Stimulated activated CD4-positive, alpha-beta T cell treated with anti-CD3 and anti-CD28 coated beads, TNF-alpha, amount 100 ng/mL, for 4 hours (primary cell): ENCODE measurements around the gene SRSF3.
"Not testable (repeated sequence)": the region's sequence is repeated elsewhere in the genome, so short reads cannot be mapped to it uniquely, and the experiment has no call there.

Experiments used
- DNase-seq, 3 experiments: peaks; one replicate each; pipeline ENCODE4 v3.0.0-alpha.2; 2020; ENCODE audit warnings: low read depth in 3 of 3

SRSF3 gene

DNA sequence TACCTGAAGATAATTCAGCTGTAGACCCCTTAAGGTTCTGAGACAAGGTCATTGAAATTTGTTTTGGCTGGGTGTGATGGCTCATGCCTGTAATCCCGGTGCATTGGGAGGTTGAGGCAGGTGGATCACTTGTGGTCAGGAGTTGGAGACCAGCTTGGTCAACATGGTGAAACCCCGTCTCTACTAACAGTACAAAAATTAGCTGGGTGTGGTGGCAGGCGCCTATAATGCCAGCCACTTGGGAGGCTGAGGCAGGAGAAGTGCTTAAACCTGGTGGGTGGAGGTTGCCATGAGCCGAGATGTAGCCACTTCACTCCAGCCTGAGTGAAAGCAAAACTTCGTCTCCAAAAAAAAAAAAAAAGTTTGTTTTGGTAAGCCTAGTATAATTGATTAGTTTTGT, 11.0 kb downstream of the SRSF3 start:
- no peak for DNase-seq

DNA sequence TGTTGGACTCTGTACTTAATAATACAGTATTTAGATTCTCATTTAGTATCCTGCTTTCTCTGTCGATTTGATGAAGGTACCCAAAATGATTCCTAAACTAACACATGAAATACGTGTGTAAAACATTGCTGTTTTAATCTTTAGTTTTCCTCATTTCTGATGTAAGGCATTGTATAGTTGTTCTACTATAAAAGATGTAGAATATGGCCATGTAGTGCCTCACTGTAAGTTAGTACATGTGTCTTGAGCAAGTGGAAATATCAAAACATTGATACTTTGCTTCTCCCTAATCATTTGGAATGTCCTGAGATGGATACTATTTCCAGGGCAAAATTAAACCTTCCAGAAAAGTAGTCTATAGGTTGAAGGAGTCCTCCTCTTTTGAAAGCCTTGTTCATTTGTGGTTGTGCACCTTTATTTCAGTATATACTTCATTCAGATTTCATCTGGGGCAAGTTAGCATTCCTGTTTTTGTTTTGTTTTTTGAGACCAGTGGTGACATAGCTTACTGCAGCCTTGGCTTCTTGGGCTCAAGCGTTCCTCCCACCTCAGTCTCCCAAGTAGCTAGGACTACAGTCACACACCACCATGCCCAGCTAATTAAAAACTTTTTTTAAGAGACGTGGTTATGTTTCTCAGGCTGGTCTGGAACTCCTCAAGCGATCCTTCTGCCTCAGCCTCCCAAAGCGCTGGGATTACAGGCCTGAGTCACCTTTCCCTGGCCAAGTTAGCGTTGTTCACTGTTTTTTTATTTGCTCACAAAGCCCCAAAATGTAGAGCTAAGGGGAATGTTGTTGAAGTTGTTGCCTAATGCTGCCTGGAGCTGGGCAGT, 11.6 kb downstream of the SRSF3 start:
- DNase-seq, result no peak

DNA sequence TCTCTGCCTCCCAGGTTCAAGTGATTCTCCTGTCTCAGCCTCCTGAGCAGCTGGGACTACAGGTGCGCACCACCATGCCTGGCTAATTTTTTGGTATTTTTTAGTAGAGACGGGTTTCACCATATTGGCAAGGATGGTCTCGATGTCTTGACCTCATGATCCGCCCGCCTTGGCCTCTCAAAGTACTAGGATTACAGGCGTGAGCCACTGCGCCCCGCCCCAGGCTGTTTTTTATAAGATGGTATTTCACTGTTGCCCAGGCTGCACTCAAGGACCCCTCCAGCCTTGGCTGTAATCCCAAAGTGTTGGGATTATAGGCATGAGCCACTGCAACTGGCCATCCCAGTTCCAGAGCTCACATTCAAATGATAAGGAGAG, 13.1 kb downstream of the SRSF3 start:
- DNase-seq, result not testable (repeated sequence)

DNA sequence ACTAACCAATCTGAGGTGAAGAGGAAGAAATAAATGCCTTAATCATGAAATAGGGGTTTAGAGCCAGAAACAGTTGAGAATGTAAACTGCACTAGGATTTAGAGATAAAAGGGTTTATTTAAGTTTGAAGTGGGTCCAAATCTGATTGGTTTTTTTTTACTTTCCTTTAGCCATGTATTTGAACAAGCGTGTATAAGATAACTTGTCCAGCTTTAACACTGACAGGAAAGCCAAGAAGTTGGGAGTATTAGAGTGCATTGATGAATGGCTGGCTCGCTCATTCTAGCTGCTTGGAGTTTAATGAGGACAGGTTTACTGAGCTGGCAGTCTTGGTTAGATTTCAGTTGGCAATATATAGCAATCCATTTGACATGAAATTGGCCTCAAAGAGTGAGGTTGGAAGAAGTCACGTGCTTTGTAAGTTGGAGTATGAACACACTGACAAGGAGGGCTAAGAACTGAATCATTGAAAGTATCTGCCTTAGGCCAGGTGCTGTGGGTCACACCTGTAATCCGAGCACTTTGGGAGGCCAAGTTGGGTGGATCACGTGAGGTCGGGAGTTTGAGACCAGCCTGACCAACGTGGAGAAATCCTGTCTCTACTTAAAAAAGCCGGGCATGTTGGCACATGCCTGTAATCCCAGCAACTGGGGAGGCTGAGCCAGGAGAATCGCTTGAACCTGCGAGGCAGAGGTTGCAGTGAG, 13.7 kb downstream of the SRSF3 start:
- no peak for DNase-seq

DNA sequence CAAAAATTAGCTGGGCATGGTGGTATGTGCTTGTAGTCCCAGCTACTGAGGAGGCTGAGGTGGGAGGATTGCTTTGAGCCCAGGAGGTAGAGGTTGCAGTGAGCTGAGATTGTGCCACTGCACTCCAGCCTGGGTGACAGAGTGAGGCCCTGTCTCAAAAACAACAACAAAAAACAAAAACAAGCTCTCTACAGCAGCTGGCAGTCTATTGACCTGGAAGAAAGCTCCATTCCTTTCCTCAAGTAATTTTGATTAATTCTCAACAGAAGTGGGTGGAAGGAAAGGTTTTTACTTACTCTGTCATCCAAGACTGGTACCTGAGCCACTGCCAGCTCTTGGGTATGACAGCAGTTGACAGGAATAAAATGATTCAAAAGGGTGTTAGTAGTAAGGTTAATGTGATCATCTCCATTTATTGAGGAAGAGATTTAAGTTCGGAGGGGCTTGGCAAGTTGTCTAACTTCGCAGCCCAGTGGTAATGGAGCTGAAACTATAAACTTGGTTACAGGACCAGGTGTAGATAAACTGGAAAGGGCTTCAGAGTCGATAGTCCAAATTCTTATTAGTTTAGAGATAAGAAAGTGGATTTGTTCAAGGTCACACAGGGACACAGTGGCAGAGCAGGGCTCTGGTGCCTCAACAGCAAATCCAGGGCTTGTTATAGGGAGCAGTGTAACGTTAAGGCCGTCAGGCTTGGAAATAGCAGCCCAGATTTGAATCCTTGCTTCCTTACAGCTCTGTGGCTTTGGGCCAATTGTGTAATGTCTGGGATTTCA, 14.8 kb downstream of the SRSF3 start:
- DNase-seq, result no peak

DNA sequence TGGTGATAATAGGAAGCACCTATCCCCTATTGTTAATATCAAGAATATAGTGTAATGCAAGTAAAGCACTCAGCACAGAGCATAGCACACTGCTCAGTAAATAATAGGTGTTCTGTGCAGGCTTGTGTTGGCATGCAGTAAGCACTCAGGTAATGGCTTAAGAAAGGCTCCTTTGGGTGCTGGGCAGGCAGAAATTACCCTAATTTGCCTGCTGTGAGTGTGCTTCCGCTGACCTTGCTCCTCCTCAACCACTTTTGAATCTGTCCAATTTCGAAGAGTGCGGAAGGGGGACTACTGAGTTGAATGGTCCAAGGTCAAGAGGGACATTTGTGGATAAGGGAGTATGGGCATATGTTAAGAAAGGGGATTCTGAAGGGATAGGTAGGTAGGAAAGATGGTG, 15.4 kb downstream of the SRSF3 start:
- DNase-seq, result no peak

DNA sequence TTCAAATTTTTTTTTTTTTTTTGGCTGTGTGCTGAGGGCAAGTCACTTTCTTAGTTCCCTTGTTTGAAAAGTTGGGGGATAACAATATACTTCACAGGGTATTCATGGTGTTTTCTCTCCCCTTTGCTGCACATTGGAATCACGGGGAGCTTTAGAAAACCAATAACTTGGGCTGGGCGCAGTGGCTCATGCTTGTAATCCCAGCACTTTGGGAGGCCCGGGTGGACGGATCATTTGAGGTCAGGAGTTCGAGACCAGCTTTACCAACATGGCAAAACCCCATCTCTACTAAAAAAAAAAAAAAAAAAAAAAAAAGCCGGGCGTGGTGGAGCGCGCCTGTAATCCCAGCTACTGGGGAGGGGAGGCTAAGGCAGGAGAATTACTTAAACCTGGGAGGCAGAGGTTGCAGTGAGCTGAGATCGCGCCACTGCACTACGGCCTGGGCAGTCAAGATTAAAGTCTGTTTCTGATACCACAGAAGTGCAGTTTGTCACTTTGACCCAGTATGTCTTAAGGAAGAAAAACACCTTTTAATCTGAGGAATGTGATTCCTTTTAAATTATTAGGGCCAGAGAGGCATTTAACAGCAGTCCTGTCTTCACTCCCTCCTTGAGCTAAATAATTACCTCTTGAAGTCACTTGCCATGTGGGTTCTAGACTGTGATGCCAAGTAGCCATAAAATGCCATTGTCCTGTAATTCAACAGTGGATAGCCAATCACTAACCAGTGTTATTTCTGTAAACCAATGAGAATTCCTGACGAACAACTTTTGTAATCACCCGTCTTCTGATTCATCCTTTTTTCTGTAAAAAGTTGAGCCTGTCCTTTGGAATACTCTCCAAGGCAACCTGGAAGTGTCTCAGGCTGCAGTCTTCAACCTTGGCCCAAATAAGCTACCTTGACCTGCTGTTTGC, 16.1 kb downstream of the SRSF3 start:
- DNase-seq, result no peak

DNA sequence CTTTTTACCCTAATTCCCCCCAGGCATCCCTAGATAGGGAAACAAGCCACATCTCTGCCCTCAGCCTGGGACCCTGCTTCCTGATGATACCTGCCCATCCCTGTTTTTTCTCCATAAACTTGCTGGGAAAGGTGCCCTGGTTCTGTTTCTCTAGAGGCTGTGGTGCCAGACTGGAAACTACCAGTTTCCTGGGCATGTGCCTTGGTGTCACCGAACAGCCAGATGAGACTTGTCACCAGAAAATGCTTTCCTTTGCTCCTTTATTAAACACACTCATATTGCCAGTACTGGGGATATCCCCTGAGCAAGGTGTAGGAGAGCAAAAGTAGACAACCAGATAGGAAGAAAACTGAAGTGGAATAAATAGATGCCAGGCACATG, 16.8 kb downstream of the SRSF3 start:
- no peak for DNase-seq

DNA sequence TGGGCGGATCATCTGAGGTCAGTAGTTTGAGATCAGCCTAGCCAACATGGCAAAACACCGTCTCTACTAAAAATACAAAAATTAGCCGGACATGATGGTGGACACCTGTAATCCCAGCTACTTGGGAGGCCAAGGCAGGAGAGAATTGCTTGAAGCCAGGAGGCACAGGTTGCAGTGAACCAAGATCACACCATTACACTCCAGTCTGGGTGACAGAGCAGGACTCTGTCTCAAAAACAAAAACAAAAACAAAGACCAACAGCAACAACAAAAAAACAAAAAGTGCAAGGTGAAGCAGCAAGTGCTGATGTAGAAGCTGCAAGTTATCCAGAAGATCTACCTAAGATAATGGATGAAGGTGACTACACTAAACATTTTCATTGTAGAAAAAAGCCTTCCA, 17.5 kb downstream of the SRSF3 start:
- not testable (repeated sequence) for DNase-seq

DNA sequence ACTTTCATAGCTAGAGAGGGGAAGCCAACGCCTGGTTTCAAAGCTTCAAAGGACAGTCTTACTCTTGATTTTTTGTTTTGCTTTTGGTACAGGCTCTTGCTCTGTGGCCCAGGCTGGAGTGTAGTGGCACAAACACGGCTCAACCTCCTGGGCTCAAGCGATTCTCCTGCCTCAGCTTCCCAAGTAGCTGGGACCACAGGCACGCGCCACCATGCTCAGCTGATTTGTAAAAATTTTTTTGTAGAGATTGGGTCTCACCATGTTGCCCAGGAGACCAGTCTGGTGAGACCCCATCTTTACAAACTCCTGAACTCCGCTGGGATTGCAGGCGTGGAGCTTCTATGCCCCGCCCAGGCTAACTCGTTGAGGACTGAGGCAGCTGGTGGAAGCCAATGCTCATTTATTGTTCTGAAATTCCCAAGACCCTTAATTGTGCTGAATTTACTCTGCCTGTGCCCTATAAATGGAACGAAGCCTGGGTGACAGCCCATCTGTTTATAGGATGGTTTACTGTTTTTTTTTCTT, 18.0 kb downstream of the SRSF3 start:
- DNase-seq, result no peak

DNA sequence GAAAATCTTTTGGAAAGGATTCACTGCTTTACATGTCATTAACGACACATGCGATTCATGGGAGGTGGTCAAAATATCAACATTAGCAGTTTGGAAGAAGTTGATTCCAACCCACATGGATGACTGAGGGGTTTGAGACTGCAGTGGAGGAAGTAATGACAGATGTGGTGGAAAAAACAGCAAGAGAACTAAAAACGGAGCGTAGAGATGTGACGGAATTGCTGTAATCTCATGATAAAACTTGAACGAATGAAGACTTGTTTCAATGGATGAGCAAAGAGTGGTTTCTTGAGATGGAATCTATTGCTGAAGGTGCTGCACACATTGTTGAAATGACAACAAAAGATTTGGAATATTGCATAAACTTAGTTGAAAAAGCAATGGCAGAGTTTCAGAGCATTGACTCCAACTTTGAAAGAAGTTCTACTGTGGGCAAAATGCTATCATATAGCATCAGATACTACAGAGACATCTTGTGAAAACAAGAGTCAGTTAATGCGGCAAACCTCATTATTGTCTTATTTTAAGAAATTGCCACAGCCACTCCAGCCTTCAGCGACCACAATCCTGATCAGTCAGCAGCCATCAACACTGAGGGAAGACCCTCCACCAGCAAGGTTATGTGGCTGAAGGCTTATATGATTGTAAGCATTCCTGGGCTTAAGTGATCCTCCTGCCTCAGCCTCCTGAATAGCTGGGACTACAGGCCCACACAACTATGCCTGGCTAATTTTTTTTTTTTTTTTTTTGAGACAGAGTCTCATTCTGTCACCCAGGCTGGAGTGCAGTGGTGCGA, 19.2 kb downstream of the SRSF3 start:
- DNase-seq, result no peak

DNA sequence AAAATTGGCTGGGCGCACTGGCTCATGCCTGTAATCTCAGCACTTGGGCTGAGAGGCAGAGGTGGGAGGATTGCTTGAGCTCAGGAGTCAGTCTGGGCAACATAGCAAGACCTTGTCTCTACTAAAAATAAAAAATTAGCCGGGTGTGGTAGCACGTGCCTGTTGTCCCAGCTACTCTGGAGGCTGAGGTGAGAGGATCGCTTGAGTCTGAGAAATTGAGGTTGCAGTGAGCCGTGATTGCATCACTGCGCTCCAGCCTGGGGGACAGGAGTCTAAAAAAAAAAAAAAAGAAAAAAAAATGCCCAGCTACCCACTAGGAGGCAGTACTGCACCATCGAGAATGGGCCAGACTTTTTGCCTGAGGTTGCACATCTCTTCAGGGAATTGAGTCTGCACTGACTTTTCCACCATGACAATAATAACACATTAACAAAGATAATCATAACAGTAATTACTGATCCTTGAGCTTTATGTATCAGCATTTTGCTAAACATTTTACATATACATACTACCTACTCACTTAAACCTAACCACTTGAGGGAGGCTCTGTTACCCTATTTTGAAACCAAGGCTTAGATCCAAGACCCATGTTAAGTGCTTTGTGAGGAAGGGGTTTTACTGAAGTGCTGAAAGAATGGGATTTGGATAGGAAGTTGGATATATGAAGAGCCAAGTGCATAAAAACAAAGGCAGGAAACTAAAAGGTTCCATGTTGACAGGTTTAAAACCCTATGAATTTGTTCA, 21.0 kb downstream of the SRSF3 start:
- peak in 2 of 3 experiments; percentile 12 to 20 for DNase-seq

DNA sequence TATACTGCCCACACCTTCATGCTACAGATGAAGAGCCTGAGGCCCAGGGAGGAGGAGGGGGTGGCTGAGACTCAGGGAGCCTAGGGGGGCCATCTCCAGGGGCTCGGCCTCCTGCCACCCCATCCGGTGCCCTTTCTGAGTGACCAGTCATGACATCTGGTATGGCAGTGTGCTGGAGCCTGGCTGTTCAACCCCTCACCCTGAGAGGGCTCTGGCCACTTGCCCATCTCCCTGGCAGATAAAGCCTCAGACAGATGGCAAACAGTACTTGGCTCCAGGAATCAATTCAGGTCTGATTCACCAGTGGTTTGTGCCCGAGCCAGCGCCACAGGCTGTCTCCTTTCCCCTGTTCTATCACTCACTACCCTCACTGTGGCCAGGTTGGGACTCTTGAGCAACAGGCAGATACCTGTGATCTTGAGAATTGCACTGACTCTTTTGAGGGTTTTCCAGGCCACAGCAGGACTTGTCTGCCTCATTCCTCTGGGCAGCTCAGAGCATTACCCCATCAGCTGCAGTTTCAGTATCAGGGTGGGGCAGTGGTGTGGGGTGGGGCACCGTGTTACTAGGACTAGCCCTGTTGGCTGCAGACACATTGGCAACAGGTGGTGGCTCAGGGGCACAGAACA, 22.8 kb downstream of the SRSF3 start:
- DNase-seq, result no peak

DNA sequence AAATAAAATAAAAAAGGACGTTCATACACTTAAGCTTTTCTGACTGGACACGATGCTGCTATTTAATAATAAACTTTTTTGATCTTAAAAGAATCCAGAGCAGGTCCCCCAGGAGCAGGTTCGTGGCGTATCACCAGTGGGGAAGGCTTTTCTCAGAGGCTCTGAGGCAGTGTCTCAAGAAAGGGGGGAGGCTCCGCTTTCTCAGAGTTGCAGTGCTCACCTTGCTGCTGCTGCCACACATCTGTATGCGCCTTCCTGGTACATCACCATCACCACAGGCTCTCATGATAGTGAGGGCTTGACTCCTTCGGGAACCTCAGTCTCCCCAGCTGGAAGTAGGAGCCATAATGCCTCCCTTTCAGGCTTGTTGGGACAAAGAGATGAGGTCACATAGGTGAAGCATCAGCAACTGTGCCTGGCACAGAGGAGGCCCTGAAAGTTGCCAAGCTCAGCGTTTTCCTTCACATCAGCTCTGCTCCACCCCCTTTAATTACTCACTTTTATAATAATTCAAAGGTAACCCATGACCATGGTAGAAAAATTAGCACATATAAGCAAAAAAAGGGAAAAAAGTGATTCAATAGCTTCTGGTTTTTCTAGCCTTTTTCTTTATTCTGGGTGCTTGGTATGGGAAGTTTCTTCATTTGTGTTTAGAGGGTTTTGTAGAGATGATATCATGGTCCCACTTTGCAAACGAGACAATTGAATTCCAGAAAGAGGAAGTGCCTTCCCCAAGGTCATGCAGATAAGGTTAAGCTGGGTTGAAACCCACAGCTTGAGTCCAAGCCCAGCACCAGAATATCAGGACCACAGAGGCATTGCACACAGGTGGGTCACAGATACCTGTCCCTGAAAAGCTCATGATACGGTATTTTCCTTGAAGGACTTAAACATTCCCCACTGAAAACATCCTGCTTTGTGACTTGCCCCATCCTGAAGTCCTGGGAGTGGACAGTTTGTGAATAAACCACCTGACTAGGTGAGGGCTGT, 24.5 kb downstream of the SRSF3 start:
- no peak for DNase-seq

DNA sequence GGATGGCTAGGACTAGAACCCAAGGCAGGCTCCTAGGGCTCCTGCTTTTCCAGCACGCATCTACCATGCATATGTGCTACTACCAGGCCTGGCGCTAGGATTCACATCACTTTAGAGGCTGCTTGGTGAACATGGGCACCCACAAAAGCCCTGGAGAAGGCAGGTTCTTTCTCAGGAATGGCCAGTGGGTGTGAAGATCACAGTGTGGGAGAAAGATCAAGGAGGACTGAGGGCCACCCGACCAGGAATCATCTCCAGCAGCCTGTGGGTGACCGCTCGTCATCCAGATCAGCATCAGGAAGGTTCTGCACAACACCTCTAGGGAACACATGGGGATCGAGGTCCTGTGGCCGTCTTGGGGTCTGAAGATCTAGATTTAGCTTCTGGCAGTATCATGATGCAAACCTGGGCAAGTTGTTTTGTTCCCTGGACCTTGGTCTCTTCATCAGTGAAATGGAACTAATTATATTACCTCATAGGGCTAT, 27.3 kb downstream of the SRSF3 start:
- DNase-seq, result no peak

DNA sequence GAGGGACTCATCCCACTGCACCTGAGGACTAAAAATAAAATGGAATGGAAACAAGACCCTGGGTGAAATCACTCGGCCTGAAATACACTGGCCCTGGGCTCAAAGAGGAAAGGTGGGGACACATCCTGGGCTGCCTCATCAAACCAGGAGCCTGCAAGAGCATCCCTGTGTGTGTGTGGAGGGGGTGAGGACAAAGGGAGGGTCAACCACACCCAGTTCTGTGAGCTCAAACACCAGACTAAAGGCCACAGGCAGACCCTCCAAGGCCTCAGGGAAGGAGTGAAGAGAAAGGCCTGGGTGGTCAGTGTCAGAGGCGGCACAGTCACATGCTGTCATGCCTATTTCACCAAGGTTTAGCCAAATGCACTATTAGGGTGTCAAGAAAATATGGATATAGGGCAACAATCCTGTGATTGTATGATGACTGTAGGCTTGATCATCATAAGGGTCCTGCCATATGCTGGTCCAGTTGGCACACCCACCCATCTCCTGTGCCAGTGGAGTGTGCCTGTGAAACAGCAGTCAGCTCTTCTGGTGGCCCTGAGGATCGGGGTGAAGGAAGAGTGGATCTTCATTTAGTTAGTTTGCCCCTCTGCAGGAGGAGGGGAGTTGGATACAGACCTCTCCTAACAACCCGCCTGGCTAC, 28.9 kb downstream of the SRSF3 start:
- DNase-seq, result no peak
